Uterus (tissue), 4 donors: ENCODE data around the gene CAVIN4. TPM values are rescaled to one million over a fixed set of nuclear protein-coding genes. Genes with fewer than 3 reads are reported as not detected.

Source experiments
- DNase-seq, 2 donors: peaks; one replicate each; pipeline ENCODE4 v3.0.0-alpha.2; 2019 to 2020
- H3K27ac ChIP-seq, 2 donors: fragments of 200-600 bp; sonication (generic); 1 replicate in 1 of 2; 2 replicates in 1 of 2; pipeline ENCODE4 v1.5.1; 2016 to 2018
- H3K27me3 ChIP-seq, 2 donors: fragments of 200-600 bp; sonication (generic); one replicate each; pipeline ENCODE4 v1.5.1; 2018 to 2019; ENCODE audit warnings: control low read depth in 1 of 2
- H3K36me3 ChIP-seq, 2 donors: fragments of 200-600 bp; sonication (generic); one replicate each; pipeline ENCODE4 v1.5.1; 2019; ENCODE audit warnings: control low read depth in 1 of 2
- H3K4me1 ChIP-seq, 2 donors: fragments of 200-600 bp; sonication (generic); one replicate each; pipeline ENCODE4 v1.5.1; 2018 to 2019; ENCODE audit warnings: control low read depth in 1 of 2
- H3K4me3 ChIP-seq, 2 donors: fragments of 200-600 bp; sonication (generic); 1 replicate in 1 of 2; 2 replicates in 1 of 2; pipeline ENCODE4 v1.5.1; 2018 to 2019; ENCODE audit warnings: mild to moderate bottlenecking in 1 of 2
- H3K9me3 ChIP-seq, 2 donors: fragments of 200-600 bp; sonication (generic); one replicate each; pipeline ENCODE4 v1.5.1; 2019; ENCODE audit warnings: control low read depth in 1 of 2
- POLR2A ChIP-seq, 2 donors: fragments of 450-650 bp; IDR thresholded peaks; one replicate each; pipeline ENCODE4 v1.6.1; 2016; ENCODE audit warnings: antibody characterized with exemption in 2 of 2, mild to moderate bottlenecking in 1 of 2, moderate library complexity in 1 of 2
- intact Hi-C: fragments of 100-400 bp; cut with DNase I; formaldehyde crosslinking; loops from one replicate; pipeline ENCODE4 v1.15.1; 2023; ENCODE audit warnings: low total_unique reads
- total RNA-seq, 4 donors: library from RNA; depleted of rRNA in 3 of 4; stranded (reverse); fragments of >200 nt in 3 of 4; gene quantifications; one replicate each; pipeline versions ENCODE4 v1.1.0 to v1.2.4, GENCODE V29; 2014 to 2023
- TF ChIP-seq, protein P1 (sequence below), 4 experiments: fragments of 200-600 bp in 2 of 4; fragments of 450-650 bp in 2 of 4; sonication (generic) in 2 of 4; IDR thresholded peaks; one replicate each; pipeline ENCODE4 v1.5.1; 2016 to 2019; ENCODE audit warnings: antibody characterized with exemption in 4 of 4, mild to moderate bottlenecking in 2 of 4, moderate library complexity in 1 of 4
- donor health status: DM: yes; HTN: yes; CAD: no.

The CAVIN4 gene
- total RNA-seq, 4 donors from 2014 or later = 0.26 to 2.1 (median 0.64) TPM; not detected in 1

DNA sequence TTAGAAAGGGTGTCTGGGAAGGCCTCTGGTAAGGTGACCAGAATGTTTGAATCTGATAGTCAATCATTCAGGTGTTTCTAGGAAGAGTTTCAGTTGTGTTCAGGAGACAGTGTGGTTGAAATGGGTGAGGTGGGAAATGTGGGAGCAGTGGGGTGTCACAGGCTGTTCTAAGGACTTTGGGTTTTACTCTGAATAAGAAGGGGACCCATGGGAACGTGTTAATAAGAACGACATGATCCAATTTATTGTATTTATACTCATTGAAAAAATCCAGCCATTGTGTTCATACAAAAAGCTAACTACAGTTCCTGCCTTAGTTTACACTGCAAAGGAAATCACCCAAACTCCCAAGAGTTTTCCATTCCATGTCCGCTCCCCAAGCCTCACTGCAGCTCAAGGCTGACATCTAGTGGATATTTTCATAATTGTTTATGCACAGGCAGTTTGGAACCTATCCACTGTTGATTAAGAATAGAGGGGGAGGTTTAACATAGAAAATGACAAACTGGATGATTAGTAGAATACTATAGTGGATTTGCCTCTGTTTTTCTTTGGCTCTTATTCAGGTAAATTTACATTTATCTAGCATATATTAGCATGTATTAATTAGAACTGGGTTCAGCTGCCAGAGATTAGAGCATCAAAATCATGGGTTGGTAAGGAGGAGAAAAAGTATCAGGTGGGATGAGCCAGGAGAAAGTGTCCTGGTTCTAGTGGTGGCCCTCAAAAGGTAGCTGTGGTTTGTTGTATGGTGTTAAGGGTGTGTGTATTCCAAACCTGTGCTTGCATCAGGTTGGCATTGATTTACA lies 17.7 kb downstream of the CAVIN4 start:
- Histone ChIP-seq H3K27ac (no peak overlapping the region), H3K9me3 (no peaks in the 10 kb centered on the region), H3K4me1 (no peaks in the 10 kb centered on the region), H3K36me3 (no peaks in the 10 kb centered on the region), H3K4me3 (no peak overlapping the region), H3K27me3 (no peaks in the 10 kb centered on the region)
- TF ChIP-seq, protein P1, sequence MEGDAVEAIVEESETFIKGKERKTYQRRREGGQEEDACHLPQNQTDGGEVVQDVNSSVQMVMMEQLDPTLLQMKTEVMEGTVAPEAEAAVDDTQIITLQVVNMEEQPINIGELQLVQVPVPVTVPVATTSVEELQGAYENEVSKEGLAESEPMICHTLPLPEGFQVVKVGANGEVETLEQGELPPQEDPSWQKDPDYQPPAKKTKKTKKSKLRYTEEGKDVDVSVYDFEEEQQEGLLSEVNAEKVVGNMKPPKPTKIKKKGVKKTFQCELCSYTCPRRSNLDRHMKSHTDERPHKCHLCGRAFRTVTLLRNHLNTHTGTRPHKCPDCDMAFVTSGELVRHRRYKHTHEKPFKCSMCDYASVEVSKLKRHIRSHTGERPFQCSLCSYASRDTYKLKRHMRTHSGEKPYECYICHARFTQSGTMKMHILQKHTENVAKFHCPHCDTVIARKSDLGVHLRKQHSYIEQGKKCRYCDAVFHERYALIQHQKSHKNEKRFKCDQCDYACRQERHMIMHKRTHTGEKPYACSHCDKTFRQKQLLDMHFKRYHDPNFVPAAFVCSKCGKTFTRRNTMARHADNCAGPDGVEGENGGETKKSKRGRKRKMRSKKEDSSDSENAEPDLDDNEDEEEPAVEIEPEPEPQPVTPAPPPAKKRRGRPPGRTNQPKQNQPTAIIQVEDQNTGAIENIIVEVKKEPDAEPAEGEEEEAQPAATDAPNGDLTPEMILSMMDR (IDR thresholded peaks at IDR 0.05) = peak; percentile 76 to 87 (median 78)
- TF ChIP-seq POLR2A (IDR thresholded peaks at IDR 0.05) = no peak
- DNase-seq = no peak
- intact Hi-C loops = no loop called here

DNA sequence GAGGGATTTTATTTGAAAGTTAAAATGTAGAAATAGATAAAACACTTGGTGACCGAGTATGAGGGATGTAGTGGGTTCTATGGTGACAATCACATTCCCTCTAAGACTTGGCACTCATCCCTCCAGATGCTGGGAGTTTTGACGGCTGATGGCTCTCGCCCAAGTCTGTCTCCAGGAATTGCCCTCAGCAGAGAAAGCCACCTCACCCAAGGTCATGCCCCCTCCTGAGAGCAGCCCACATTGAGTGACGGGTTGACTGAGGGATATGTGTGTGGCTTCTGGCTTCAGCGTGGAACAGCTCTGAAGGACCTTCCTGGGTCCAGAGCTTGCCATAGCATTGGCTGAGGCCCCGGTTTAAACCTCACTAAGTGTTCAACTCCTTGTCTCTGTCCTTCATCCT lies 19.4 kb downstream of the CAVIN4 start:
- Histone ChIP-seq H3K27ac (no peak overlapping the region), H3K4me1 (no peaks in the 10 kb centered on the region), H3K9me3 (no peaks in the 10 kb centered on the region), H3K27me3 (no peaks in the 10 kb centered on the region), H3K4me3 (no peak overlapping the region), H3K36me3 (no peaks in the 10 kb centered on the region)
- TF ChIP-seq, protein P1 (IDR thresholded peaks at IDR 0.05) = no peak
- no peak for TF ChIP-seq POLR2A (IDR thresholded peaks at IDR 0.05)
- intact Hi-C loops = no loop called here
- no peak for DNase-seq

GRCh38 chr9:100598641-100599145 lies 20.8 kb downstream of the CAVIN4 start:
- no peak for TF ChIP-seq POLR2A (IDR thresholded peaks at IDR 0.05)
- TF ChIP-seq, protein P1 (IDR thresholded peaks at IDR 0.05) = no peak
- DNase-seq = peak; percentile 71 to 76
- no peak overlapping the region for H3K27ac ChIP-seq
- H3K4me1 ChIP-seq = no peaks in the 10 kb centered on the region
- no peaks in the 10 kb centered on the region for H3K9me3 ChIP-seq
- H3K27me3 ChIP-seq = no peaks in the 10 kb centered on the region
- no peaks in the 10 kb centered on the region for H3K36me3 ChIP-seq
- intact Hi-C loops = no loop called here
- peak overlapping the region; percentile 20 to 35 for H3K4me3 ChIP-seq

DNA sequence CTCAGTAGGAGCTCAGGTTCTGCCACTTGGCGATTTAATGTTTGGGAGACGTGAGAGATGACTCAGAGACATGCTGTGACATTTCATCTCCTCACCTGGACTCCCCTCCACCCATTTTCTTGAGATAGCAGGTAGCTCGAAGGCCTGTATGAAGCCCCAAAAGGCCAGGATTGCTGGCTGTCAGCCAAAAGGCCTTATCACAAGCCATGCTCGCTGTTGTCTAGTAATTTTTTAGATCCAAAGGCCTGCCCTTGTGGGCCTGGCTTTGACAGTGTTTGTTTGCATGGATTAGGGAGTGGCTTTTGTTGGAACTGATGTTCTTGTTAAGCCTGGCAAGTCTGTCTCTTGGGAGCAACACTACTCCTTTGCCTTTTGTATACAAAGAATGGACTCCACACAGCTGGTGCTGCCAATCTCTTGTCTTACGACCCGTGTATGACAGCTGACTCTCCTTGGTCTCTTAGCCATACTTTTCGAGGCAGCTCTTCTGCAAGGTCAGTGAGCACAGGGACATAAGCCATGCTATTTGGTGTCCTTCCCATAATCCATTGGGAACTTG lies 22.7 kb downstream of the CAVIN4 start:
- no peaks in the 10 kb centered on the region for H3K4me1 ChIP-seq
- no peak overlapping the region for H3K27ac ChIP-seq
- no peak for DNase-seq
- TF ChIP-seq, protein P1 (IDR thresholded peaks at IDR 0.05) = no peak
- TF ChIP-seq POLR2A (IDR thresholded peaks at IDR 0.05) = no peak
- intact Hi-C loops = no loop called here
- H3K36me3 ChIP-seq = no peaks in the 10 kb centered on the region
- H3K27me3 ChIP-seq = no peaks in the 10 kb centered on the region
- H3K9me3 ChIP-seq = no peaks in the 10 kb centered on the region
- H3K4me3 ChIP-seq = no peak overlapping the region

- H3K27ac ChIP-seq = no peak overlapping the region
- H3K36me3 ChIP-seq = no peaks in the 10 kb centered on the region
- DNase-seq = no peak
- H3K4me1 ChIP-seq = no peaks in the 10 kb centered on the region
- no peaks in the 10 kb centered on the region for H3K27me3 ChIP-seq
- intact Hi-C loops = no loop called here
- no peak overlapping the region for H3K4me3 ChIP-seq
- no peaks in the 10 kb centered on the region for H3K9me3 ChIP-seq
- TF ChIP-seq, protein P1 (IDR thresholded peaks at IDR 0.05) = no peak
- TF ChIP-seq POLR2A (IDR thresholded peaks at IDR 0.05) = no peak
Measured at GRCh38 chr9:100601216-100601615, 23.3 kb downstream of the CAVIN4 start.
